Endodermal cell (in vitro differentiated cells): Measurements from ENCODE around the gene TTC7B. TPM values are rescaled to one million over a fixed set of nuclear protein-coding genes. Genes with fewer than 3 reads are reported as not detected.

ENCODE experiments used
- DNase-seq: peaks from one replicate; pipeline ENCODE4 v3.0.0-alpha.2; 2017
- H3K27ac ChIP-seq: 2 replicates; pipeline ENCODE4 v1.5.1; 2013; ENCODE audit warnings: mild to moderate bottlenecking, low read depth, low read length, moderate library complexity
- H3K27me3 ChIP-seq: 2 replicates; pipeline ENCODE4 v1.6.1; 2013; ENCODE audit warnings: mild to moderate bottlenecking, low read length, moderate library complexity; ENCODE audit not compliant: insufficient read depth, control insufficient read depth, poor library complexity, severe bottlenecking
- H3K36me3 ChIP-seq: 2 replicates; pipeline ENCODE4 v1.7.0; 2013; ENCODE audit warnings: mild to moderate bottlenecking, low read length, moderate library complexity; ENCODE audit not compliant: control insufficient read depth, insufficient read depth
- H3K4me1 ChIP-seq: one replicate; pipeline ENCODE4 v1.7.0; 2013; ENCODE audit warnings: low read length; ENCODE audit not compliant: control insufficient read depth, insufficient read depth
- H3K4me3 ChIP-seq: 2 replicates; pipeline ENCODE4 v1.5.1; 2013; ENCODE audit warnings: mild to moderate bottlenecking, low read length, moderate library complexity
- H3K9ac ChIP-seq: 2 replicates; pipeline ENCODE4 v1.6.1; 2013; ENCODE audit warnings: mild to moderate bottlenecking, low read length, moderate library complexity; ENCODE audit not compliant: poor library complexity, severe bottlenecking; ENCODE audit errors: extremely low read depth
- H3K9me3 ChIP-seq: 2 replicates; pipeline ENCODE4 v1.6.1; 2013; ENCODE audit warnings: mild to moderate bottlenecking, low read length, moderate library complexity; ENCODE audit not compliant: control insufficient read depth
- H3K27ac Mint-ChIP-seq: 2 replicates; pipeline ENCODE4 v1.8.0; 2020; ENCODE audit warnings: mixed read lengths
- H3K27me3 Mint-ChIP-seq: 2 replicates; pipeline ENCODE4 v1.8.0; 2021; ENCODE audit warnings: mild to moderate bottlenecking, mixed read lengths; ENCODE audit not compliant: insufficient read depth
- H3K36me3 Mint-ChIP-seq: 2 replicates; pipeline ENCODE4 v1.8.0; 2020; ENCODE audit warnings: low read depth, mixed read lengths
- H3K4me1 Mint-ChIP-seq: 2 replicates; pipeline ENCODE4 v1.8.0; 2020; ENCODE audit warnings: mixed read lengths
- H3K4me3 Mint-ChIP-seq: 2 replicates; pipeline ENCODE4 v1.8.0; 2020; ENCODE audit warnings: mild to moderate bottlenecking, moderate library complexity, mixed read lengths
- H3K9me3 Mint-ChIP-seq: 2 replicates; pipeline ENCODE4 v1.8.0; 2020; ENCODE audit warnings: mild to moderate bottlenecking, mixed read lengths
- CTCF ChIP-seq: fragments of 200-600 bp; sonication (generic); conservative IDR thresholded peaks from 2 replicates; pipeline ENCODE4 v1.5.0; 2021; ENCODE audit warnings: antibody characterized with exemption, mild to moderate bottlenecking
- WGBS, 2 experiments: methylation state at CpG; one replicate each; pipeline versions ENCODE4 v1.1.5 to v1.1.7; 2013; ENCODE audit warnings: missing lambda C conversion rate in 2 of 2, mixed read lengths in 1 of 2; ENCODE audit not compliant: insufficient coverage in 1 of 2, insufficient read length in 1 of 2; 5-methylcytosine and 5-hydroxymethylcytosine counted together
- total RNA-seq, 2 donors: library from RNA; stranded (reverse); fragmentation: NEBNext Ultra II Directional in 1 of 2; extraction: Animal tissue kit (Norgen Biotek cat#: 25700) in 1 of 2; gene quantifications; 2 replicates in 1 of 2; 3 replicates in 1 of 2; pipeline ENCODE4 v1.2.1, GENCODE V29; 2021

TTC7B gene
- total RNA-seq, 2 donors from 2014 or later, result 51.3 to 62.6 TPM

- no peak overlapping the region for H3K27ac ChIP-seq
- no peaks in the 10 kb centered on the region for H3K9me3 ChIP-seq
- Mint-ChIP-seq H3K27ac (peak overlapping the region; percentile 15), H3K27me3 (no peaks in the 10 kb centered on the region), H3K36me3 (peaks cover 3% of the 10 kb centered on the region), H3K4me1 (no peaks in the 10 kb centered on the region), H3K9me3 (no peaks in the 10 kb centered on the region), H3K4me3 (no peak overlapping the region)
- peak; percentile 97 for TF ChIP-seq CTCF
- no peaks in the 10 kb centered on the region for H3K27me3 ChIP-seq
- H3K4me3 ChIP-seq, result no peak overlapping the region
- peak; percentile 93 for DNase-seq
- H3K4me1 ChIP-seq, result no peaks in the 10 kb centered on the region
- no peak overlapping the region for H3K9ac ChIP-seq
- H3K36me3 ChIP-seq, result no peaks in the 10 kb centered on the region
- 26 to 36% methylated on average over 13 to 15 of the region's 15 CpGs for WGBS, 2 experiments
These were observed 118.5 kb downstream of the TTC7B start for GRCh38 chr14:90697577-90698206.

- Histone ChIP-seq H3K9me3 (no peaks in the 10 kb centered on the region), H3K36me3 (no peaks in the 10 kb centered on the region), H3K27ac (no peak overlapping the region), H3K4me3 (no peak overlapping the region), H3K27me3 (no peaks in the 10 kb centered on the region), H3K4me1 (no peaks in the 10 kb centered on the region), H3K9ac (no peak overlapping the region)
- DNase-seq, result no peak
- no peak for TF ChIP-seq CTCF
- H3K9me3 Mint-ChIP-seq, result no peaks in the 10 kb centered on the region
- no peaks in the 10 kb centered on the region for H3K27me3 Mint-ChIP-seq
- no peaks in the 10 kb centered on the region for H3K4me1 Mint-ChIP-seq
- no peak overlapping the region for H3K4me3 Mint-ChIP-seq
- no peak overlapping the region for H3K27ac Mint-ChIP-seq
- 80% methylated on average over 2 of the region's 2 CpGs for WGBS, 2 experiments
- H3K36me3 Mint-ChIP-seq, result peaks cover 3% of the 10 kb centered on the region
These were observed 119.1 kb downstream of the TTC7B start for GRCh38 chr14:90697132-90697531.

GRCh38 chr14:90696720-90697119, 119.5 kb downstream of the TTC7B start:
- no peak for DNase-seq
- H3K9me3 Mint-ChIP-seq, result no peaks in the 10 kb centered on the region
- Histone ChIP-seq H3K4me1 (no peaks in the 10 kb centered on the region), H3K27me3 (no peaks in the 10 kb centered on the region), H3K27ac (no peak overlapping the region), H3K36me3 (no peaks in the 10 kb centered on the region), H3K4me3 (no peak overlapping the region), H3K9ac (no peak overlapping the region), H3K9me3 (no peaks in the 10 kb centered on the region)
- H3K27ac Mint-ChIP-seq, result no peak overlapping the region
- no peak overlapping the region for H3K4me3 Mint-ChIP-seq
- no peaks in the 10 kb centered on the region for H3K27me3 Mint-ChIP-seq
- TF ChIP-seq CTCF, result no peak
- no peaks in the 10 kb centered on the region for H3K4me1 Mint-ChIP-seq
- 91 to 94% methylated on average over 4 of the region's 4 CpGs for WGBS, 2 experiments
- peaks cover 3% of the 10 kb centered on the region for H3K36me3 Mint-ChIP-seq
